K562 (cell line): Measurements from ENCODE around the gene HIPK2. TPM values are rescaled to one million over a fixed set of nuclear protein-coding genes. Genes with fewer than 3 reads are reported as not detected.

Experiments used
- ATAC-seq: fragments of 200-7000 bp; cut with Tn5 transposase; 3 replicates; pipeline ENCODE4 v1.9.1; 2020; ENCODE audit warnings: moderate library complexity
- BruUV-seq: library from RNA; stranded (reverse); fragments of 400-500 nt; replicated peaks from 2 replicates; lab custom pipeline; 2021; lab: Mats Ljungman, UMichigan
- CTCF ChIA-PET: fragments of 300-600 bp; formaldehyde crosslinking; extraction: SDS; loops from one replicate; lab custom pipeline; 2021; ENCODE audit warnings: low intra/inter-chr PET ratio; lab: Yijun Ruan, JAX
- POLR2A ChIA-PET: fragments of 300-600, 350-650 bp; sonication (Branson Sonifier 250); formaldehyde crosslinking; extraction: SDS; loops from one replicate; lab custom pipeline; 2021; ENCODE audit warnings: antibody characterized with exemption, inconsistent platforms; lab: Yijun Ruan, JAX
- DNase-seq, 4 experiments: peaks; one replicate each; pipeline versions ENCODE4 v3.0.0 to v3.0.0-alpha.2; 2011 to 2018; ENCODE audit warnings: low spot score in 3 of 4, mixed read lengths in 3 of 4; ENCODE audit errors: extremely low read depth in 1 of 4
- FAIRE-seq: peaks from 2 replicates; lab custom pipeline; 2011; peaks lifted over from hg19 to GRCh38; lab: Jason Lieb, UNC
- H2AFZ ChIP-seq: 2 replicates; pipeline ENCODE4 v1.6.0; 2011; ENCODE audit warnings: low read depth, low read length, control low read depth, inconsistent platforms
- H3K27ac ChIP-seq: fragments of 200-600 bp; 3 replicates; pipeline ENCODE4 v1.8.0; 2011; ENCODE audit warnings: low read depth, mild to moderate bottlenecking, control low read depth, inconsistent platforms, low read length, moderate library complexity, mixed read lengths; ENCODE audit errors: extremely low read depth
- H3K27me3 ChIP-seq, 2 experiments: fragments of 300-600 bp in 1 of 2; 2 replicates in 1 of 2; 3 replicates in 1 of 2; pipeline versions ENCODE4 v1.6.0 to v1.8.0; 2011; ENCODE audit warnings: inconsistent platforms in 2 of 2, low read length in 2 of 2, mild to moderate bottlenecking in 1 of 2, mixed read lengths in 1 of 2, moderate library complexity in 1 of 2; ENCODE audit not compliant: control insufficient read depth in 2 of 2, insufficient read depth in 2 of 2
- H3K36me3 ChIP-seq: fragments of 300-600 bp; 3 replicates; pipeline ENCODE4 v1.8.0; 2011; ENCODE audit warnings: mild to moderate bottlenecking, low read length, inconsistent platforms; ENCODE audit not compliant: control insufficient read depth, insufficient read depth
- H3K4me1 ChIP-seq, 2 experiments: fragments of 200-600 bp in 1 of 2; replicated peaks in 1 of 2; 2 replicates in 1 of 2; 3 replicates in 1 of 2; pipeline versions ENCODE4 v1.5.1 to v1.8.0; 2011; ENCODE audit warnings: inconsistent platforms in 2 of 2, low read length in 2 of 2, mild to moderate bottlenecking in 1 of 2, mixed read lengths in 1 of 2, moderate library complexity in 1 of 2; ENCODE audit not compliant: control insufficient read depth in 2 of 2, insufficient read depth in 2 of 2
- H3K4me2 ChIP-seq: 2 replicates; pipeline ENCODE4 v1.6.1; 2011; ENCODE audit warnings: low read length, control low read depth, inconsistent platforms, mixed read lengths; ENCODE audit not compliant: insufficient read depth
- H3K4me3 ChIP-seq: fragments of 200-600 bp; sonication (generic), shearing (Covaris generic); 2 replicates; pipeline ENCODE4 v1.5.1; 2016; ENCODE audit warnings: control low read depth, inconsistent platforms
- H3K79me2 ChIP-seq: fragments of 200-600 bp; 3 replicates; pipeline ENCODE4 v1.8.0; 2011; ENCODE audit warnings: low read length, inconsistent platforms; ENCODE audit not compliant: control insufficient read depth, insufficient read depth
- H3K9ac ChIP-seq, 2 experiments: 2 replicates each; pipeline versions ENCODE4 v1.6.0 to v1.6.1; 2011; ENCODE audit warnings: low read depth in 2 of 2, low read length in 2 of 2, control low read depth in 1 of 2, inconsistent platforms in 1 of 2, mild to moderate bottlenecking in 1 of 2, mixed read lengths in 1 of 2; ENCODE audit not compliant: insufficient read depth in 1 of 2
- H3K9me1 ChIP-seq: one replicate; pipeline ENCODE4 v1.6.0; 2011; ENCODE audit warnings: inconsistent platforms, mild to moderate bottlenecking, low read length, moderate library complexity; ENCODE audit not compliant: control insufficient read depth, insufficient read depth
- H3K9me3 ChIP-seq: replicated peaks from 2 replicates; pipeline ENCODE4 v1.5.1; 2011; ENCODE audit warnings: low read depth, low read length, inconsistent platforms; ENCODE audit not compliant: control insufficient read depth, insufficient read depth
- H4K20me1 ChIP-seq: replicated peaks from 2 replicates; pipeline ENCODE4 v1.6.1; 2011; ENCODE audit warnings: low read length, inconsistent platforms, mixed read lengths; ENCODE audit not compliant: control insufficient read depth, insufficient read depth
- CBX2 ChIP-seq: fragments of 200-600 bp; sonication (generic); IDR thresholded peaks from one replicate; pipeline ENCODE4 v1.6.1; 2012; ENCODE audit warnings: mild to moderate bottlenecking, low read length, inconsistent platforms; ENCODE audit not compliant: insufficient read depth, poor library complexity, severe bottlenecking
- FOXA3 ChIP-seq, 2 experiments: fragments of 450-650 bp in 1 of 2; sonication (generic) in 1 of 2; formaldehyde crosslinking; IDR thresholded peaks in 1 of 2; conservative IDR thresholded peaks in 1 of 2; 2 replicates each; pipeline versions ENCODE4 v1.4.0 to v1.8.0; 2020 to 2022; ENCODE audit warnings: mild to moderate bottlenecking in 2 of 2, missing genetic modification reagents in 1 of 2
- FOXM1 ChIP-seq, 2 experiments: fragments of 450-650 bp in 1 of 2; sonication (generic) in 1 of 2; formaldehyde crosslinking in 1 of 2; IDR thresholded peaks; 2 replicates each; pipeline versions ENCODE4 v1.6.1 to v1.9.0; 2017 to 2022; ENCODE audit warnings: low read depth in 2 of 2, mild to moderate bottlenecking in 2 of 2, missing genetic modification reagents in 1 of 2, moderate library complexity in 1 of 2
- POLR2AphosphoS2 ChIP-seq: IDR thresholded peaks from 2 replicates; pipeline ENCODE4 v1.6.1; 2012; ENCODE audit warnings: low read length, improper control_type of control experiment
- SMC3 ChIP-seq: conservative IDR thresholded peaks from 2 replicates; pipeline ENCODE4 v1.6.1; 2011; ENCODE audit warnings: low read depth, low read length, improper control_type of control experiment; ENCODE audit not compliant: insufficient read depth
- WGBS: fragments of 100-300 bp; shearing (Covaris generic); methylation state at CpG from one replicate; pipeline ENCODE4 v1.1.6; 2016; ENCODE audit warnings: low coverage, mixed read lengths; ENCODE audit not compliant: insufficient coverage; ENCODE audit errors: missing lambda C conversion rate; 5-methylcytosine and 5-hydroxymethylcytosine counted together
- in situ Hi-C: fragments of 300-500 bp; cut with MboI; formaldehyde crosslinking; loops from 4 replicates; pipeline ENCODE4 v1.15.0; 2018; ENCODE audit warnings: inconsistent platforms, mixed read lengths
- intact Hi-C: fragments of 100-400 bp; cut with micrococcal nuclease; formaldehyde crosslinking; loops from 2 replicates; pipeline ENCODE4 v1.14.2; 2022
- polyA plus RNA-seq, 8 experiments: library from polyadenylated mRNA; depleted of rRNA in 4 of 8; stranded (reverse) in 5 of 8; unstranded in 3 of 8; fragments of >200 nt; fragmentation: Nextera tagmentation in 2 of 8; fragmentation: Illumina TruSeq in 1 of 8; extraction: Ambion mirVana in 2 of 8; extraction: Trizol in 1 of 8; gene quantifications; 2 replicates each; pipeline versions ENCODE4 v1.2.1 to v1.2.3, GENCODE V29; 2011 to 2014; ENCODE audit warnings: inconsistent platforms in 1 of 8, missing spikeins in 1 of 8
- total RNA-seq, 7 experiments: library from RNA; depleted of rRNA in 6 of 7; stranded (reverse); fragments of >200 nt in 6 of 7; fragmentation: Illumina TruSeq in 2 of 7; extraction: Trizol in 2 of 7; gene quantifications; 2 replicates each; pipeline versions ENCODE4 v1.2.1 to v1.2.3, GENCODE V29; 2011 to 2021; ENCODE audit warnings: low replicate concordance in 1 of 7

The HIPK2 gene
- total and polyA plus RNA-seq, 9 of the 15 experiments (the other 6 are each of a cell fraction or from before 2014, with no cell fraction given): 0.69 to 19.8 (median 5.1) TPM

- no peaks in the 10 kb centered on the region for H3K79me2 ChIP-seq
- no peak overlapping the region for H3K27ac ChIP-seq
- peaks cover 3% of the 10 kb centered on the region for H4K20me1 ChIP-seq
- no peaks in the 10 kb centered on the region for H3K27me3 ChIP-seq
- WGBS: 23% methylated on average over 3 of the region's 3 CpGs
- H3K4me1 ChIP-seq: peaks cover 0 to 5% of the 10 kb centered on the region in 2 experiments; a peak in 2 of 5 replicates
- no peak overlapping the region for H3K4me2 ChIP-seq
- no peak overlapping the region for H2AFZ ChIP-seq
- no peaks in the 10 kb centered on the region for H3K9me3 ChIP-seq
- no peak for FAIRE-seq
- ChIA-PET CTCF (no interaction called here), POLR2A (interaction anchor here (0.6 to 2.3 kb wide), 4 partner anchors 10 to 953 kb away, joined by 3 to 11 read pairs (median 3); no protein-coding TSS in a partner anchor)
- in situ Hi-C loops: no loop called here
- no peak for TF ChIP-seq CBX2
- TF ChIP-seq SMC3: no peak
- no peak for TF ChIP-seq FOXM1 (IDR thresholded peaks at IDR 0.05; ENCODE audit: low read depth)
- no peak for TF ChIP-seq FOXM1 (CRISPR knock-in tag; IDR thresholded peaks at IDR 0.05; ENCODE audit: low read depth)
- no peak for TF ChIP-seq POLR2AphosphoS2
- no peak for TF ChIP-seq FOXA3 (CRISPR knock-in tag; conservative IDR thresholded peaks at IDR 0.05 in 1 of 2, IDR thresholded peaks at IDR 0.05 in 1 of 2)
- ATAC-seq: no peak
- H3K9me1 ChIP-seq: no peaks in the 10 kb centered on the region
- H3K9ac ChIP-seq: no peak overlapping the region
- intact Hi-C loops: no loop called here
- no peak overlapping the region for H3K4me3 ChIP-seq
- DNase-seq: no peak
- no TSS peak for BruUV-seq
- no peaks in the 10 kb centered on the region for H3K36me3 ChIP-seq
These were observed 50.6 kb downstream of the HIPK2 start for GRCh38 chr7:139727151-139727705.
